Lower leg skin (tissue), 3 donors: ENCODE data around the gene GNS.

Experiments used
- CTCF ChIP-seq, 3 donors: fragments of 450-650 bp; IDR thresholded peaks; one replicate each; pipeline ENCODE4 v1.5.1; 2016; ENCODE audit warnings: antibody characterized with exemption in 3 of 3, mild to moderate bottlenecking in 3 of 3, moderate library complexity in 2 of 3
- POLR2A ChIP-seq, 2 donors: fragments of 450-650 bp; IDR thresholded peaks; one replicate each; pipeline ENCODE4 v1.6.1; 2016 to 2017; ENCODE audit warnings: antibody characterized with exemption in 2 of 2, mild to moderate bottlenecking in 1 of 2, moderate library complexity in 1 of 2

GRCh38 chr12:64695550-64695949 lies 63.7 kb downstream of the GNS start:
- no peak for TF ChIP-seq CTCF (IDR thresholded peaks at IDR 0.05)
- TF ChIP-seq POLR2A (IDR thresholded peaks at IDR 0.05), result no peak
